ENCODE data around the gene CREB3L2. TPM values are rescaled to one million over a fixed set of nuclear protein-coding genes. Genes with fewer than 3 reads are reported as not detected.
"Not testable (repeated sequence)": the region's sequence is repeated elsewhere in the genome, so short reads cannot be mapped to it uniquely, and the experiment has no call there.

CREB3L2 gene
- total RNA-seq, 1 experiment from 2014 or later, result 60.6 TPM

- CTCF ChIA-PET, result no interaction called here
Measured at GRCh38 chr7:137908106-137908505, 93.8 kb downstream of the CREB3L2 start.

GRCh38 chr7:137906636-137907035, 95.2 kb downstream of the CREB3L2 start:
- H3K4me3 Mint-ChIP-seq; DNase-seq (ENCODE audit: low spot score); H3K27ac Mint-ChIP-seq; ATAC-seq; H3K27me3 Mint-ChIP-seq (ENCODE audit: low read depth); POLR2A ChIA-PET: not testable (repeated sequence)
- Mint-ChIP-seq H3K9me3 (peaks cover 24% of the 10 kb centered on the region), H3K4me1 (peaks cover 12% of the 10 kb centered on the region), H3K36me3 (peaks cover 67% of the 10 kb centered on the region)
- CTCF ChIA-PET, result interaction anchor here (1.1 kb wide), 1 partner anchor 95 kb away, joined by 4 read pairs; the partner anchor contains the start of gene CREB3L2

More at GRCh38 chr7:137908106-137908505, 93.8 kb downstream of the CREB3L2 start:
- TF ChIP-seq ZSCAN18 (CRISPR knock-in tag; IDR thresholded peaks at IDR 0.05) (no peak), ZNF121 (CRISPR knock-in tag; IDR thresholded peaks at IDR 0.05) (no peak), AR (CRISPR knock-in tag; IDR thresholded peaks at IDR 0.05) (no peak), STAT6 (CRISPR knock-in tag; conservative IDR thresholded peaks at IDR 0.05; ENCODE audit: low read depth) (no peak), NFATC4 (CRISPR knock-in tag; IDR thresholded peaks at IDR 0.05) (no peak), TEAD4 (CRISPR knock-in tag; IDR thresholded peaks at IDR 0.05) (no peak), SOX15 (CRISPR knock-in tag; IDR thresholded peaks at IDR 0.05) (no peak), NFE2L1 (CRISPR knock-in tag; IDR thresholded peaks at IDR 0.05) (no peak), ZBTB21 (CRISPR knock-in tag; IDR thresholded peaks at IDR 0.05; ENCODE audit: borderline replicate concordance) (no peak), CREM (CRISPR knock-in tag; IDR thresholded peaks at IDR 0.05) (no peak), ZNF317 (CRISPR knock-in tag; IDR thresholded peaks at IDR 0.05; ENCODE audit: borderline replicate concordance, low read depth) (no peak), ESRRA (CRISPR knock-in tag; IDR thresholded peaks at IDR 0.05; ENCODE audit: borderline replicate concordance) (no peak)
- H3K4me1 Mint-ChIP-seq, result peaks cover 12% of the 10 kb centered on the region
- DNase-seq (ENCODE audit: low spot score), result no peak
- no peak overlapping the region for H3K27ac Mint-ChIP-seq
- no peak overlapping the region for H3K4me3 Mint-ChIP-seq
- POLR2A ChIA-PET, result no interaction called here
- H3K9me3 Mint-ChIP-seq, result peaks cover 24% of the 10 kb centered on the region
- H3K36me3 Mint-ChIP-seq, result peaks cover 77% of the 10 kb centered on the region
- ATAC-seq, result no peak
- H3K27me3 Mint-ChIP-seq (ENCODE audit: low read depth), result no peaks in the 10 kb centered on the region

GRCh38 chr7:137904833-137905232, 97.1 kb downstream of the CREB3L2 start:
- H3K27ac Mint-ChIP-seq, result no peak overlapping the region
- peaks cover 8% of the 10 kb centered on the region for H3K4me1 Mint-ChIP-seq
- peaks cover 23% of the 10 kb centered on the region for H3K9me3 Mint-ChIP-seq
- DNase-seq (ENCODE audit: low spot score) (no peak), ATAC-seq (no peak)
- no peak overlapping the region for H3K4me3 Mint-ChIP-seq
- H3K27me3 Mint-ChIP-seq (ENCODE audit: low read depth), result no peaks in the 10 kb centered on the region
- POLR2A ChIA-PET, result no interaction called here
- peaks cover 59% of the 10 kb centered on the region for H3K36me3 Mint-ChIP-seq
- CTCF ChIA-PET, result interaction anchor here (0.7 to 2.7 kb wide), 7 partner anchors 13 to 564 kb away, joined by 3 to 11 read pairs (median 4); no protein-coding TSS in a partner anchor
- no peak for TF ChIP-seq ZNF425 (CRISPR knock-in tag; conservative IDR thresholded peaks at IDR 0.05)
- no peak for TF ChIP-seq TP53 (CRISPR knock-in tag; IDR thresholded peaks at IDR 0.05)
- TF ChIP-seq GTF2I (CRISPR knock-in tag; conservative IDR thresholded peaks at IDR 0.05), result no peak
- no peak for TF ChIP-seq ATF2 (CRISPR knock-in tag; IDR thresholded peaks at IDR 0.05; ENCODE audit: borderline replicate concordance, low read depth)
- TF ChIP-seq RELA (CRISPR knock-in tag; IDR thresholded peaks at IDR 0.05; ENCODE audit: borderline replicate concordance), result no peak
- no peak for TF ChIP-seq ZNF219 (CRISPR knock-in tag; IDR thresholded peaks at IDR 0.05; ENCODE audit: borderline replicate concordance)
- no peak for TF ChIP-seq STAT6 (CRISPR knock-in tag; conservative IDR thresholded peaks at IDR 0.05; ENCODE audit: low read depth)
- TF ChIP-seq ZMAT4 (CRISPR knock-in tag; IDR thresholded peaks at IDR 0.05), result no peak
